Measurements from ENCODE around the gene FOXB2.

DNA sequence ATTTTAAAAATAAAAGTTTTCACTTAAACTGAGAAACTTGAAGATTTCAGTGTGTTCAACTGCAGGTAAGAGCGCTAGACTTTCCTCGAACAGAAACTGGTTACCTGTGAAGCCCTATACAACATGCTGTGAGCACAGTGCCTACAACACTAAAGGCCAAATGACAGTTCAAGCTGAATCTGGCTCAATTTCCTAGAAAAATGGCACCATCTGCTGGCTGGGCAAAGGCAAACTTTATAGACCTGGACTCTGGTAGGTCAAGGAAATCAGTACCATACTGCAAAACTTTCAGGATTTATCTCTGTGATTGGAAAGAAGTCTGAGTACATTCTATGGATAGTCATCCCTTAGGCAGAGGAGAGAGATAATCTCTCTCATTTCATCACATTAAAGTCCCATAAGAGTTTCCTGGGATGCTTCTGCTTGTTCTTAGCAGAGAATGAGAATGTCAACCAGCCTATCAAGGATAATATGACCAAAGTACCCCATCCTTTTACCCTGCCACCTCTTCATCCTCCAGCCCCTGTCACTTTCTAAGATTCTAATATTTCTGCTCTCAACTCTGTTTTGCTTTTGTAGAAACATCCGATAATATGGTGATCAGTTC lies 31.8 kb upstream of the FOXB2 start:
- TF ChIP-seq, protein P1, sequence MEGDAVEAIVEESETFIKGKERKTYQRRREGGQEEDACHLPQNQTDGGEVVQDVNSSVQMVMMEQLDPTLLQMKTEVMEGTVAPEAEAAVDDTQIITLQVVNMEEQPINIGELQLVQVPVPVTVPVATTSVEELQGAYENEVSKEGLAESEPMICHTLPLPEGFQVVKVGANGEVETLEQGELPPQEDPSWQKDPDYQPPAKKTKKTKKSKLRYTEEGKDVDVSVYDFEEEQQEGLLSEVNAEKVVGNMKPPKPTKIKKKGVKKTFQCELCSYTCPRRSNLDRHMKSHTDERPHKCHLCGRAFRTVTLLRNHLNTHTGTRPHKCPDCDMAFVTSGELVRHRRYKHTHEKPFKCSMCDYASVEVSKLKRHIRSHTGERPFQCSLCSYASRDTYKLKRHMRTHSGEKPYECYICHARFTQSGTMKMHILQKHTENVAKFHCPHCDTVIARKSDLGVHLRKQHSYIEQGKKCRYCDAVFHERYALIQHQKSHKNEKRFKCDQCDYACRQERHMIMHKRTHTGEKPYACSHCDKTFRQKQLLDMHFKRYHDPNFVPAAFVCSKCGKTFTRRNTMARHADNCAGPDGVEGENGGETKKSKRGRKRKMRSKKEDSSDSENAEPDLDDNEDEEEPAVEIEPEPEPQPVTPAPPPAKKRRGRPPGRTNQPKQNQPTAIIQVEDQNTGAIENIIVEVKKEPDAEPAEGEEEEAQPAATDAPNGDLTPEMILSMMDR (IDR thresholded peaks at IDR 0.05; ENCODE audit: extremely low read depth in 1 of 2, insufficient read depth in 1 of 2, low read depth in 1 of 2, low read length in 2 of 2) = peak; percentile 17 to 23
- TF ChIP-seq POLR2A (IDR thresholded peaks at IDR 0.05; ENCODE audit: low read depth, low read length) = no peak
- no peak for TF ChIP-seq FOS (IDR thresholded peaks at IDR 0.05; ENCODE audit: borderline replicate concordance, insufficient read depth, low read length)
